SHP77 (cell line): Measurements from ENCODE around the gene NFIB.

Source experiments
- DNase-seq, 2 experiments: peaks; one replicate each; lab custom pipeline; 2025; lab: John Stamatoyannopoulos, UW

The NFIB gene

GRCh38 chr9:14148501-14149103 is 165.3 kb downstream of the NFIB start:
- no peak for DNase-seq

DNA sequence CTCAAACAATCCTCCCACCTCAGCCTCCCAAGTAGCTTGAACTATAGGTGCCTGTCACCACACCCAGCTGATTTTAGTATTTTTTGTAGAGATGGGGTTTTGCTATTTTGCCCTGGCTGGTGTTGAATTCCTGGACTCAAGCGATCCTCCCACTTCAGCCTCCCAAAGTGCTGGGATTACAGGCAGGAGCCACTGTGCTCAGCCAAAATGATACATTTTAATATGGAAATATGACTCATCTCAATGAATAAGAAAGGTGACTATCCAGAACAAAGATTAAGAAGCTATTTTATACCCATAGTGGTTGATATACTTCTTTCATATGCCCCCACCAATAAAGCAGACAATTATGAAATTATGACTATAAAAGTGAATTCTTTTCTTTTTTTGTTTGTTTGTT is 166.2 kb downstream of the NFIB start:
- DNase-seq = no peak

- no peak for DNase-seq
Observed at GRCh38 chr9:14146201-14146874, 167.6 kb downstream of the NFIB start.

DNA sequence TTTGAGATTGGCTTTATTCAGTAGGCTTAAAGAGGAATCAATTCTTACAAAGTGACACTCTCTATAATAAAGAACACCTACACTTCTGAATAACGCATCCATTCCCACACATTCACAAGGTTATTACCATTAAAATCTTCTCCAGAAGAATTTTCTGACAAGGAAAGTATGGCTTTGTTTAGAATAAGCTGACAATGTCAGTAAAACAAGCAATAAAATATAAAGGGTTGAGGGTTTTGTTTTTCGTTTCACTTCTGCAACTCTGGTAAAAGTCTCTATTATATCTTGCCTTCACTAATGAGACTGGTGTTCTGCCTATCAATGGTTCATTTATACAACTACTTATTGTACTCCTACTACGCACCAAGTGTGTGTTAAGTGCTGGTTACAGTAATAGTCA is 169.7 kb downstream of the NFIB start:
- DNase-seq = no peak

DNA sequence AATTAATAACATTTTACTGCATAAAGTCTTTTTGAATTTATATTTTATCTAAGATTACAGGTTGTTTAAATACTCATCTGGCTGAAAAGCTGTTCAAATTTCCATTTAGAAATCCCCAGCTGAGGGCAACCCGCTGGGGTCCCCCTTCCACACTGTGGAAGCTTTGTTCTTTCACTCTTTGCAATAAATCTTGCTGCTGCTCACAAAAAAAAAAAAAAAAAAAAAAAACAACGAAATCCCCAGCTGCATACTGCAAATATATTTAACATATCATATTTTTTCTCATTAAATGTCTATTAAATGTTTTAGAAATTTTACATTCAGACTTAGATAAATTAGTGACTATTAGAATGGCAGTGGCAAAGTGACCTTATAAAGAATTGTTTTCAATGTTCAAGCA is 172.2 kb downstream of the NFIB start:
- no peak for DNase-seq

DNA sequence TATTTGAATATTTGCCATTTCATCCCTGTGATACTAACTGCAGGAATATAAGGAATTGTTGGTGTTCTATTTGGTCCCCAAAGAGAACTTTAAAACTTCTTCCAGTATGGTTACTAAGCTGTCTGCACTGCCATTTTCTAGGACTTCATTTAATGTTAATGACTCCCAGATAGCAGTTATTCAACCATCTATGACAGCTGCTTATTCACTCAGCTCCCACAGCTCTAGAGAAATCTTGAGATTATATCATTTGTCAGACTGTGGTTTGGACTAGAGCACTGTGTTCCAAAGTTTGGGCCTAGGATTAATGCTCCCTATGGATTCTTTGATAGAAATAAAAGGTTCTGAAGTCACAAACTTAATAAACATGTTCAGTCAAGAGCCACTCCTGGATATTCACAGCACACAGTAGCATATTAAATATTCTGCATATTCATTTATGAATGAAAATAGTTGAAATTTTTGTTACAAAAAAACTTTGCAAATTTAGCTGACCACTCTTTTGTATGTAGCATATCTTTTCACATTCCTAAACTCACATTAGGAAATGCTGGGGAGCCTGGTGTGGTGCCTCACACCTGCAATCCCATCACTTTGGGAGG is 173.7 kb downstream of the NFIB start:
- DNase-seq = no peak

DNA sequence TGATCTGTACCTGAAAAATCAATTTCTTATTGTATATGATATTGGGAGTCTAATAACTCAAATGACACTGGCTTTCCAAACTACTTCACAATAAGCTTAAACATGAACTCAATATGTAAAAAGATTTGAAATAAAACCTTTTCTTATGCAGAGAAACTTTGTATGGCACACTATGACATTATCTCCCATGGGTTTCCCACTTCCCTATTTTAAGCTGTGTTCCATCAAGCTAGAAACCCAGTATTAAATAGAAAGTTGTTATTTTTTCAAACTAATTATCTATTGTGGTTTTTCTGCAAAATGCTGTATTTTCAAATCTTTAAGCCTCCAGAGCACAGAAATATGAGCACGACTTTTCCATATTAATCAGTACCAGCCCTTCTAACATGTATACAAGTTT is 174.7 kb downstream of the NFIB start:
- DNase-seq = no peak

GRCh38 chr9:14136646-14137370 is 177.1 kb downstream of the NFIB start:
- no peak for DNase-seq

- no peak for DNase-seq
Observed at GRCh38 chr9:14136047-14136635, 177.8 kb downstream of the NFIB start.

GRCh38 chr9:14135421-14135820 is 178.5 kb downstream of the NFIB start:
- no peak for DNase-seq

GRCh38 chr9:14133394-14133793 is 180.5 kb downstream of the NFIB start:
- DNase-seq = no peak

DNA sequence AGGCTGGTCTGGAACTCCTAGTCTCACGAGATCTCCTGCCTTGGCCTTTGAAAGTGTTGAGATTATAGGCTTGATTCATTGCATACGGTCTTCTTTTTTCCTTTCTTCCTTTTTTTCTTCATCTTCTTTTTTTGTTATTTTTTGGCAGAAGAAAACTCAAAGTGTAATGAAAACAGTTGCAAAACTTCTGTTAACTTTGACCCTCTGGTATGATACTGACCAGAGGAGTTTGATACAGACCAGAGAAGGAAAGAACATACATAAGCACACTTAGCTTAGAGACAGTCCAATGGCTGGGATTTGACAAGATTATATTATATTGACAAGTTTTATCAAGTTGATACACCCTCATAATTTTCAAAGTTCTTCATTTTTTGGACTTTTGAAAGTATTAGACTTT is 181.2 kb downstream of the NFIB start:
- DNase-seq = no peak

GRCh38 chr9:14131356-14132088 is 182.4 kb downstream of the NFIB start:
- DNase-seq = peak; percentile 26 to 47

DNA sequence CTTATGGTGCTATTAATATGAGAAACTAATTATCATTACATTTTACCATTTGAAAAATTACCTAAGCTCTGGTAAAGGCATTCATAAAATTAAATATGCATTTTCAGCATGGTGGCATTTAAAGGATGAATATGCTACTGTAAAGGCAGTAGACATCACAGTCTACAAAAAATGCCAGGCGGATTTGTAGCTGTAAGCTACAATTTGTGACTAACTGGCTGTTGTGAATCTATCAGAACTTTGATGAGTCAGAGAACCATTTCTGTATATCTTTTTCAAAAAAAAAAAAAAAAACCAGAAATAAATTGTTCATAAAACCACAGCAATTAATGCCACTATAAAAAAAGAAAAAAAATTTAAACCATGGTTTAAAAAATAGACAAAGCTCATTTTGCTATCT is 186.3 kb downstream of the NFIB start:
- no peak for DNase-seq

DNA sequence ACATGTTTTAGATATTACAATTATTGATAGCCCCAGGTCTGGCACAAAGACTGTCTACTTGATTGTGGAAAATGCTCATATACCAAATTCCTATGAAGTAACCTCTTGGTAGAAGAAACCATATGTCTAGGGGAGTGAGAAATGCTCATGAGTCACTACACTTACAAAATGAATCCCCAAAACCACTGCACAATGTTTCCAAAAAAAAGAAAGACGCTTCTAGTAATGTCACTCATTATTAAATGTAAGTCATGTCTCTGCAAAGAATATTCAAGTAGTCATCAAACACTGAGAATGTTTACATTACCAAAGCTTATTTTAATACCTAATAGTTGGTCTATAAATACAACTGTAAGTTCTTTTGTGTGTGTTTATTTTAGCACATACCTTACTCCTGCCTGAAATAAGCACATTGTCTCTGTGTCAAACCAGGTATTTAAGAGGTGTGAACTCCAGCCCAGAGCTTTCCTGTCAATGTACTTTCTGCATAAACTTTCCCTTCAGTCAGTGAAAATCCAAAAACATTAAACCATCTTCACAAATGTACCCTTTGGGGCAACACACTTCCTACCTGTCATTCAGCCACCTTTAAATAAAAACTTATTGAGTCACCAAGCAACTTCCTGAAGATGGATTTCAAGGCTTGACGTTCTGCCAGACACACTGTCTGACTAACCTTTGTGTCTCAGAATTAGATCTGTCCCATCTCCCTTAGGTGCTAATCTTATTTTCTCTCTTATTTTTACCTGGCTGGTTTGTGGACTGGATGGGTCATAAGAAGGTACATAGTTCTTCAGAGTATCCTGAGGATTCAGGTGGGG is 194.0 kb downstream of the NFIB start:
- DNase-seq = no peak

DNA sequence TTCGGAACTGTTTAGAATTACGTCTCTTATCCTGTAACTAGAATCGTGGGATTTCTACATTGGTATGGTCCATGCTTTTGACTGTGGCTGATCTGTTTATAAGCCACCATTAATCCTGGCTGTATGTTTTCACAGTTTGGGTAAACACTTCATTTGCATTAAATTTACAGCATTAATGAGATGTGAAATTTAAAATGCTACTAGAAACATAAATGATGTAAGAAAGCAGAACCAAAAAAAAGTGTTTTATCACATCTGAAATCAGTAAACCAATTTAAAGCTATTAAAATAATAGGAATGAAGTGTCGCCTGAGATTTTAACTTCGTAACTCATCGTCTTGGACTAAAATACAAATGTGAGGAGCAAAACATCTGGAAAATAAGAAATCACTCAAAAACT is 201.7 kb downstream of the NFIB start:
- no peak for DNase-seq

GRCh38 chr9:14111696-14112095 is 202.2 kb downstream of the NFIB start:
- DNase-seq = no peak

- DNase-seq = no peak
Observed at GRCh38 chr9:14107977-14108376, 206.0 kb downstream of the NFIB start.

DNA sequence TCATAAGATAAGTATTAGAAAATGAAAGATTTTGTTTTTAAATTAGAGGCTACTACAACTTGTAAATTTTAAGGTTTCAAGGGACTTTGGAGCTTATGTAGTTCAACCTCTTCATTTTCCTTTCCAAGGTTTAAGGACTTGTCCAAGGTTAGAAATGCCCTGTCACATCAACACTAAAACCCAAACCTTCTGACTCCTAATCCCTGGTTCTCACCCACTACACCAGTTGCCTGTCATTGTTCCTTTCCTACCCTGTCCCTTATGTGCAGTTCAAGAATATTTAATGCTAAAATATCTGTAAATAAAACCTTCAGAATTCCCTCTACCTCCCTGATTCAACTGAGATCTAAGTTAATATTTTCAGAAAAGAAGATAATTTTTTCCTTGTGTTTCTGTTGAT is 206.4 kb downstream of the NFIB start:
- no peak for DNase-seq

DNA sequence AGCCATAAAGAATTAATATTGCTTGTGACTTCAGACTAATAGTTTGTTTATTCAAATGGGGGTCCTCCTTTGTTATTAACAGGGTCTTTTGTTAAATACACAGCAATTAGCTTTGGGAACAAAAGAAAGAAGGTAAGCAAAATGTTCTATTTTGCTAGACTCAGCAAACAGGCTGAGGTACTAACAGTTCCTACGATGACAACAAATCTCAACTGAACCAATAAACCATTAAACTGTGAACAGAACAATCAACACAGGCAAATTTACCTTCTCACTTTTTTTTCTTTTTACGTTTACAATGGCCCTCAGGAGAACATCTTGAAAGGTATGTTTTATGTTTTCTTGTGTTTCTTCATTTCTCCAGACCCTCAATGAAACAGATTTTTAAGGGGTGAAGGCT is 207.2 kb downstream of the NFIB start:
- no peak for DNase-seq

- DNase-seq = no peak
Observed at GRCh38 chr9:14104496-14104895, 209.4 kb downstream of the NFIB start.
